Kidney (tissue), 14 donors: Measurements from ENCODE around the gene SUPV3L1. TPM values are rescaled to one million over a fixed set of nuclear protein-coding genes. Genes with fewer than 3 reads are reported as not detected.

Source experiments
- DNase-seq, 5 donors: peaks; one replicate each; pipeline ENCODE4 v3.0.0-alpha.2; 2013 to 2020
- FAIRE-seq: peaks from 2 replicates; lab custom pipeline; 2012; peaks lifted over from hg19 to GRCh38; lab: Jason Lieb, UNC
- H3K27ac ChIP-seq, 2 donors: one replicate each; pipeline ENCODE4 v1.7.0; 2013; ENCODE audit warnings: low read depth in 2 of 2, low read length in 2 of 2, inconsistent platforms in 1 of 2
- H3K27me3 ChIP-seq: one replicate; pipeline ENCODE4 v1.7.1; 2013; ENCODE audit warnings: low read length, inconsistent platforms; ENCODE audit not compliant: control insufficient read depth, insufficient read depth
- H3K36me3 ChIP-seq, 3 donors: one replicate each; pipeline versions ENCODE4 v1.7.0 to v1.7.1; 2013; ENCODE audit warnings: low read length in 3 of 3, control low read depth in 1 of 3, inconsistent platforms in 1 of 3; ENCODE audit not compliant: insufficient read depth in 3 of 3, control insufficient read depth in 2 of 3
- H3K4me1 ChIP-seq, 3 donors: one replicate each; pipeline versions ENCODE4 v1.7.0 to v1.7.1; 2013; ENCODE audit warnings: low read length in 3 of 3, inconsistent platforms in 1 of 3, low read depth in 1 of 3; ENCODE audit not compliant: control insufficient read depth in 2 of 3, insufficient read depth in 2 of 3
- H3K4me3 ChIP-seq, 3 donors: one replicate each; pipeline versions ENCODE4 v1.7.0 to v1.8.1; 2013; ENCODE audit warnings: low read length in 3 of 3, control low read depth in 1 of 3, inconsistent platforms in 1 of 3
- H3K9ac ChIP-seq, 3 donors: one replicate each; pipeline versions ENCODE4 v1.7.0 to v1.7.1; 2013; ENCODE audit warnings: low read length in 3 of 3, control low read depth in 1 of 3, inconsistent platforms in 1 of 3
- H3K9me3 ChIP-seq, 3 donors: one replicate each; pipeline versions ENCODE4 v1.7.0 to v1.7.1; 2013; ENCODE audit warnings: low read length in 3 of 3, control low read depth in 1 of 3, inconsistent platforms in 1 of 3; ENCODE audit not compliant: control insufficient read depth in 2 of 3, insufficient read depth in 1 of 3
- intact Hi-C: fragments of 100-400 bp; cut with DNase I; formaldehyde crosslinking; loops from one replicate; pipeline ENCODE4 v1.11.1; 2022
- polyA plus RNA-seq: library from polyadenylated mRNA; stranded (reverse); fragments of 350-450 nt; fragmentation: Illumina TruSeq; extraction: RNeasy Lipid Tissue Mini Kit (QIAGEN cat#74804); gene quantifications from one replicate; pipeline ENCODE4 v1.2.3, GENCODE V29; 2014; ENCODE audit warnings: low read depth, low replicate concordance; ENCODE audit not compliant: insufficient read depth
- total RNA-seq: library from RNA; stranded (reverse); fragmentation: NEBNext Ultra II Directional; extraction: Animal tissue kit (Norgen Biotek cat#: 25700); gene quantifications from one replicate; pipeline ENCODE4 v1.2.1, GENCODE V29; 2021
- TF ChIP-seq, protein P1 (sequence below): IDR thresholded peaks from 3 replicates; pipeline ENCODE4 v1.5.1; 2012; ENCODE audit warnings: mild to moderate bottlenecking, moderate library complexity, borderline replicate concordance; ENCODE audit not compliant: insufficient read depth; ENCODE audit errors: extremely low read depth
- donor health status: control.
- donor health status: control.
- donor health status: control.
- donor health status: control.
- donor health status: control.
- donor health status: DM: yes; HTN: yes; CAD: no.
- donor health status: Normal renal cell carcinoma (clear cell type).

SUPV3L1 gene
- total and polyA plus RNA-seq, 2 donors from 2014 or later: 25.1 to 48.3 TPM

DNA sequence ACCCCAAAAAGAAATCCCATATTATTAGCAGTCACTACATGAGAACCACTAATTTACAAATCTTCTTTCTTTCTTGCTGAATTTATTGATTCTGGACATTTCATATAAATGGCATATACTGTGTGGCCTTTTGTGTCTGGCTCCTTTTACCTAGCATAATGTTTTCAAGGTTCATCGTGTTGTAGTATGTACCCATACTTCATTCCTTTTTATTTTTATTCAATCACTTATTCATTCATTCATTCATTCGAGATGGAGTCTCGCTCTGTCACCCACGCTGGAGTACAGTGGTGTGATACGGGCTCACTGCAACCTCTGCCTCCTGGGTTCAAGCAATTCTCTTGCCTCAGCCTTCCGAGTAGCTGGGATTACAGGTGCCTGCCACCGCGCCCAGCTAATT lies 34.2 kb upstream of the SUPV3L1 start:
- no peak for FAIRE-seq
- H3K4me3 ChIP-seq: no peak overlapping the region
- no peak for DNase-seq
- H3K9ac ChIP-seq: no peak overlapping the region
- no peaks in the 10 kb centered on the region for H3K9me3 ChIP-seq
- no peaks in the 10 kb centered on the region for H3K4me1 ChIP-seq
- TF ChIP-seq, protein P1, sequence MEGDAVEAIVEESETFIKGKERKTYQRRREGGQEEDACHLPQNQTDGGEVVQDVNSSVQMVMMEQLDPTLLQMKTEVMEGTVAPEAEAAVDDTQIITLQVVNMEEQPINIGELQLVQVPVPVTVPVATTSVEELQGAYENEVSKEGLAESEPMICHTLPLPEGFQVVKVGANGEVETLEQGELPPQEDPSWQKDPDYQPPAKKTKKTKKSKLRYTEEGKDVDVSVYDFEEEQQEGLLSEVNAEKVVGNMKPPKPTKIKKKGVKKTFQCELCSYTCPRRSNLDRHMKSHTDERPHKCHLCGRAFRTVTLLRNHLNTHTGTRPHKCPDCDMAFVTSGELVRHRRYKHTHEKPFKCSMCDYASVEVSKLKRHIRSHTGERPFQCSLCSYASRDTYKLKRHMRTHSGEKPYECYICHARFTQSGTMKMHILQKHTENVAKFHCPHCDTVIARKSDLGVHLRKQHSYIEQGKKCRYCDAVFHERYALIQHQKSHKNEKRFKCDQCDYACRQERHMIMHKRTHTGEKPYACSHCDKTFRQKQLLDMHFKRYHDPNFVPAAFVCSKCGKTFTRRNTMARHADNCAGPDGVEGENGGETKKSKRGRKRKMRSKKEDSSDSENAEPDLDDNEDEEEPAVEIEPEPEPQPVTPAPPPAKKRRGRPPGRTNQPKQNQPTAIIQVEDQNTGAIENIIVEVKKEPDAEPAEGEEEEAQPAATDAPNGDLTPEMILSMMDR: no peak
- intact Hi-C loops: no loop called here
- no peak overlapping the region for H3K27ac ChIP-seq
- no peaks in the 10 kb centered on the region for H3K27me3 ChIP-seq
- no peaks in the 10 kb centered on the region for H3K36me3 ChIP-seq

DNA sequence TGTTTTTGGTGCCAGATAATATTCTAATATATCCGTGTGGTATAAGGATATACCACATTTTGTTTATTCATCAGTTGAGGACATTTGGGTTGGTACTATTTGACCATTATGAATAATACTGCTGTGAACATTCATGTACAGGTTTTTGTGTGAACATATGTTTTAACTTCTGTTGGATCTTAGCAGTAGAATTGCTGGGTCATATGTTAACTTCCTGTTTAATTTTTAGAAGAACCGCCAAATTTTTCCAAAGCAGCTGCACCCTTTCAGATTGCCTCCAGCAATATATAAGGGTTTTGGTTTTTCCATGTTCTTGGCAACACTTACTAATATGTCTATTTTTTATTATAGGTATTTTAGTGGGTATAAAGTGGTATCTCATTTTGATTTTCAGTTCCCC lies 33.3 kb upstream of the SUPV3L1 start:
- TF ChIP-seq, protein P1: no peak
- H3K27ac ChIP-seq: no peak overlapping the region
- DNase-seq (peak in 1 of 5 donors; percentile 15), FAIRE-seq (no peak)
- no peaks in the 10 kb centered on the region for H3K27me3 ChIP-seq
- H3K9me3 ChIP-seq: no peaks in the 10 kb centered on the region
- no peak overlapping the region for H3K9ac ChIP-seq
- H3K4me1 ChIP-seq: no peaks in the 10 kb centered on the region
- no peaks in the 10 kb centered on the region for H3K36me3 ChIP-seq
- intact Hi-C loops: no loop called here
- no peak overlapping the region for H3K4me3 ChIP-seq

DNA sequence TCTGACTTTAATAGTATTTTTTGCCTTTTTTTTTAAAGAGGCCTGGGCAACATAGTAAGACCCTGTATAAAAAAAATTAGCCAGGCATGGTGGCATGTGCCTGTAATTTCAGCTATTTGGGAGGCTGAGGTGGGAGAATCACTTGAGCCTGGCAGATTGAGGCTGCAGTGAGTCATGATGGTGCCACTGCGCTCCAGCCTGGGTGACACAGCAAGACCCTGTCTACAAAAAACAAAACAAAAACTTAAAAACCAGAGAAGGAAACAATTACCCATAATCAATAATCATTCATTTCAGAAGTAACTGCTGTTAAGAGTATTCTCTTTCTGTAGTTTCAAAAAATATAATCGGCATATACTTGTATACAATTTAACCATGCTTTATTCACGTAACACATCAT lies 28.1 kb upstream of the SUPV3L1 start:
- TF ChIP-seq, protein P1: no peak
- DNase-seq: no peak
- no peak overlapping the region for H3K4me3 ChIP-seq
- no peaks in the 10 kb centered on the region for H3K36me3 ChIP-seq
- H3K27me3 ChIP-seq: no peaks in the 10 kb centered on the region
- intact Hi-C loops: no loop called here
- H3K4me1 ChIP-seq: no peaks in the 10 kb centered on the region
- FAIRE-seq: no peak
- H3K27ac ChIP-seq: no peak overlapping the region
- no peaks in the 10 kb centered on the region for H3K9me3 ChIP-seq
- H3K9ac ChIP-seq: no peak overlapping the region

DNA sequence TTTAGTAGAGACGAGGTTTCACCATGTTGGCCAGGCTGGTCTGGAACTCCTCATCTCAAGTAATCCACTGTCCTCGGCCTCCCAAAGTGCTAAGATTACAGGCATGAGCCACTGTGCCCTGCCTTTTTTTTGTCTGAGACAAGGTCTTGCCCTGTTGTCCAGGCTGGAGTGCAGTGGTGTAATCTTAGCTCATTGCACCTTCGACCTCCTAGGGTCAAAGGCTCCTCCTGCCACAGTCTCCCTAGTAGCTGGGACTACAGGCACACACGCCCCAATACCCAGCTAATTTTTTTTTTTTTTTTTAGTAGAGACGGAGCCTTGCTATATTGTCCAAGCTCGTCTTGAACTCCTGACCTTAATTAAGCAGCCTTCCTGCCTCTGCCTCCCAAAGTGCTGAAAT lies 26.8 kb upstream of the SUPV3L1 start:
- Histone ChIP-seq H3K36me3 (peaks cover 0 to 4% (median under 1%) of the 10 kb centered on the region in 3 donors), H3K9me3 (no peaks in the 10 kb centered on the region), H3K27ac (no peak overlapping the region), H3K9ac (no peak overlapping the region), H3K27me3 (no peaks in the 10 kb centered on the region), H3K4me3 (no peak overlapping the region), H3K4me1 (no peaks in the 10 kb centered on the region)
- FAIRE-seq (no peak), DNase-seq (no peak)
- TF ChIP-seq, protein P1: no peak
- intact Hi-C loops: no loop called here
